Activated CD4-positive, alpha-beta T cell treated with anti-CD3 and anti-CD28 coated beads, Interleukin-2, amount 50 U/mL, for 16 hours (primary cell): ENCODE results near the gene ASB4.
A peak's percentile ranks its signal among the peaks of the same experiment; 100 is the strongest.
"Not testable (repeated sequence)": the region's sequence is repeated elsewhere in the genome, so short reads cannot be mapped to it uniquely, and the experiment has no call there.

Experiments used
- DNase-seq: peaks from one replicate; pipeline ENCODE4 v3.0.0-alpha.2; 2020

Gene ASB4

GRCh38 chr7:95479992-95480624 lies 5.6 kb upstream of the ASB4 start:
- peak; percentile 20 for DNase-seq

GRCh38 chr7:95481271-95482165 lies 4.2 kb upstream of the ASB4 start:
- DNase-seq = no peak

- DNase-seq = no peak
These were observed 3.3 kb upstream of the ASB4 start for GRCh38 chr7:95482424-95482823.

DNA sequence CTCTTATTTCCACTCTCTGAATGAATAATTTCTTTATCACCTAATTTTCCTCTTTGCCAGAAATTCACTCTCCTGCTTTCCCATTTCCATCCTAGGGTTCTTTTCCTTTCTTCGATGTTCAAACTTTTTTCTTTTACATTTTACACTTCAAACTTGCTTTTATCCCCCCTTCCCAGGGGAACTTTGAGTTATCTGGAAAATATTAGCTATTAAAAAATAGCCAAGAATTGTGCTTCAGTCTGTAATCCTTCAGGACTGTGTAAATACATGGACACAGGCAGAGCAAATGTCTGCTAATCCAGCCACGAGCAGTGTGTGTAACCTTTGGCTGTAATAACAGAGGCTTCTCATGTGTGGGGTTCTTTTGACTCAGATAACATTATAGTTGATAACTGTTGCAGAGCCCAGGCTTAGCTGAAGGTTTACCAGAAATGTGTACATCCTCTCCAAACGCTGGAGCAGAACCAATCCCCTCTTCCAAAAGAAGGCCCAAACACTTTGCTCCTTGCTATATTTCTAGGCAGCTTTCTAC lies 4.6 kb downstream of the ASB4 start:
- no peak for DNase-seq

- DNase-seq = no peak
These were observed 5.5 kb downstream of the ASB4 start for GRCh38 chr7:95491201-95491600.

GRCh38 chr7:95491634-95492314 lies 6.0 kb downstream of the ASB4 start:
- no peak for DNase-seq

- DNase-seq = no peak
These were observed 7.5 kb downstream of the ASB4 start for GRCh38 chr7:95493247-95493646.

DNA sequence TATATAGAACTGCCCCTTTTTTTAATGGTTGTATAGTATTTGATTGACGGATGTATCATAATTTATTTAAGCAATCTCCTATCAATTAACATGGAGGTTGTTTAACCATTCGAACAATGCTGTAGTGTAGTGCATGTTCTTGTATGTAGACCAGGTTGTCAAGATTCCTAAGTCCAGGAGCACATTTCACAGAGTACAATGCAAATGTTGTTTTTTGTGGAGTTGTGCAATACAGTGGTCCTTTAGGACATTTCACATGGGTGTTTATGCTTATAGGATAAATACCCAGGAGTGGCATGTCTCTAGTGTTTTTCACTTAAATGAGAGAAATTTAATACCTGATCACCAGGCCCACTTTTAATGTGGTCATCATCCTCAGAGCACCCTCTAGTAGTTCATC lies 8.1 kb downstream of the ASB4 start:
- DNase-seq = no peak

DNA sequence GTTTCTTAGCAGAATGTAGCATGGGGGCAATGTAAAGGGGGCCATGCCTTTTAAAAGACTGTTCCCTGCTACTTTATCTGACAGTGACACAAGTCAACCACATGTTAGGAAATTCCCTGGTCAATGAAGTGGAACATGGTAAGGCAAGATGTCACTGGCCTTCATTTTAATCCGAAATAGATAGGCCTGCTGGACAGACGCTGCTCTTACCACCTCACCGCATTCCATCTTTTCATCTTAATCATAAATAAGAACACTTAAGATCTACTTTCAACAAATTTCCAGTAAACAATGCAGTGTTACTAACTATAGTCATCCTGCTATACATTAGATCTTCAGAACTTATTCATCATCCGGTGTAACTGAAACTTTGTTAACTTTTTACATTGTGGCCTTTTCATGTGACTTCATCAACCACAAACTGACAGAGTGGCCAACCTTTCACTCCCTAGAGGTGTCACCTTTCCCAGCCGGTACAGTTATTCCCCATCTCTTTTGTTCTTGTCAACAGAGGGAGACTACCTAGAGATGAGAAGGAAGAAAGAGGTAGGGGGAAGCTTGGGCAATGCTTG lies 15.6 kb downstream of the ASB4 start:
- DNase-seq = peak; percentile 89

DNA sequence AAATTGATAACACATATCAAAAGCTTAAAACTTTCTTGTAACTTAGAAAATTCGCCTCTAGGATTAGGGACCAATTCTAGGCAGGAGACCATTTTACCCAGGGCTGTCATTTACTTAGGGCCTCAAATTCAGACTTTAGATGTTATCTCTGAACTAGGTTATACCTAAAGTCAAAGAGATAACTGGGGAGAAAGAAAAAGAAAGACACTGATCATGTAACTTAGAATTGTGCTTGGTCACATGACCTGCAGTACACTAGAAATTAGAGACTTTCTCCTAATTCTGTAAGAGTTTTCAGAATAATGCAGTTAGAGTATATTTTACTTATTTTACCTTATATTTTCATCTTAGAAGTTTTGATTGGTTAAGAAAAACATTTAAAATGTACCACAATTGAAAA lies 16.7 kb downstream of the ASB4 start:
- no peak for DNase-seq

- no peak for DNase-seq
These were observed 17.8 kb downstream of the ASB4 start for GRCh38 chr7:95503271-95504131.

DNA sequence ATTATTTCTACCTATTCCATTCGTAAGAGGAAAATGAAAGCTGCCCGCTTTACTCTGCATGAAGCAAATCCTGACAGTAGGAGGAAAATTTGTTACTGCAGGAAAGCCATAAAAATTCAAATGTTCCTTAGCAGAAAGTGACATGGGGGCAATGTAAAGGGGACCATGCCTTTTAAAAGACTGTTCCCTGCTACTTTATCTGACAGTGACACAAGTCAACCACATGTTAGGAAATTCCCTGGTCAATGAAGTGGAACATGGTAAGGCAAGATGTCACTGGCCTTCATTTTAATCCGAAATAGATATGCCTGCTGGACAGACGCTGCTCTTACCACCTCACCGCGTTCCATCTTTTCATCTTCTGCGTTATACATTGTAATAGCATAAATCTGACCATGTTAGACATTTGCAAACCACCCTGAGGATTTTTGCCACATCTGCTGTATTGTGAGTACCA lies 18.4 kb downstream of the ASB4 start:
- DNase-seq = not testable (repeated sequence)

GRCh38 chr7:95508780-95509179 lies 23.0 kb downstream of the ASB4 start:
- peak; percentile 53 for DNase-seq

GRCh38 chr7:95509199-95509598 lies 23.5 kb downstream of the ASB4 start:
- peak; percentile 58 for DNase-seq

GRCh38 chr7:95511716-95512260 lies 26.0 kb downstream of the ASB4 start:
- DNase-seq = peak; percentile 83

DNA sequence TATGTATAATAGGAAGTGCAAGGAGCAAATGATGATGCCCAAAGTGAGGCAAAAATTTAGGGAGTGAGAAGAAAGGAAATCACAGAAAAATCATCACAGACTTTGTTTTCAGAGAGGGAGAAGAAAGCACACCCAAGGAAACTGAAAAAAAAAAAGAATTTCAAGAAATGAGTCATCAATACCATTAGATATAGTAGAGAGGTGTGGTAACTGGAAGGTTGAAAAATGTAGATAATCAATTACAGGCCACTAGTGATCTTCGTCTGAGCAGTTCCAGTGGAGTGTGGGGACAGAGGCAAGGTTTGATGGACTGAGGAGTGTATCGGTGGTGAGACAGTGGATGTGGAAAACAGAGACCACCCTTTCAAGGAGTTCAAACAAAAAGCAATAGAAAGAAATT lies 31.7 kb downstream of the ASB4 start:
- DNase-seq = no peak

DNA sequence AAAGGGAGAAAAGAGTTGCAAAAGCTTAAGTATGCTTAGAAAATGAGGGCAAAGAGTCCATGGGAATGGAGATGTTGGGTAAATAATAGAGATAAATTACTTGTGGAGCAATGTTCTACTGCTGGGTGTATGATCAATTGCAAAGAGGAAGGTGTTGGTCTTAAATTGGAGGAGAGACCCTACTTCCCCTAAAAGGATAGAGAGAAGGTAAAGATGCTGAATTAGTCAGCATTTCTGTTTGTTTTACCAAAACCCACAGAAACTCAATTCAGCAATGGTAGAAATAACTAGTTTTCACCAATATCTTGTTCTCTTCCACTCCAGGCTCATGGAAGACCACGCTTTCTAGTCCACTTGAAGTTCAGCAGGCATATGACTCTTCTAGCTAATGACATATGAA lies 32.1 kb downstream of the ASB4 start:
- DNase-seq = no peak

- DNase-seq = no peak
These were observed 34.4 kb downstream of the ASB4 start for GRCh38 chr7:95520136-95520535.

DNA sequence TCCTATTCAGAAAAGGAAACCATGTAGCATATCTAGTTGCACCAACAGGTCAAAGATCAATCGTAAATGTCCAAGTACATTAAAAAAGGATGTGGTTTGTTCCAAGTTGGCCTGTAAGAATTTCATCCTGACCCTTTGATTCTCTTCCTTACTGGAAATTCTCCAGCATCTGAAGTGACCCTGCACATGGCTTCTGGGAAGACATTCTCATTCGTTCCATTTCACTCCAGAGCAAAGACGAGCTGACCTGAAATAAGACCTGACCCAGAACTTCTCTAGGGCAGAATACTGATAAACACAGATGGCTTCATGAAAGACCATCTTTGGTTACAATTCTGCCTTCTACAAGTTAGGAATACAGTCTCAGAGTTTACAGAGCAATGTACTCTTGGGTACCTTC lies 39.8 kb downstream of the ASB4 start:
- DNase-seq = no peak

DNA sequence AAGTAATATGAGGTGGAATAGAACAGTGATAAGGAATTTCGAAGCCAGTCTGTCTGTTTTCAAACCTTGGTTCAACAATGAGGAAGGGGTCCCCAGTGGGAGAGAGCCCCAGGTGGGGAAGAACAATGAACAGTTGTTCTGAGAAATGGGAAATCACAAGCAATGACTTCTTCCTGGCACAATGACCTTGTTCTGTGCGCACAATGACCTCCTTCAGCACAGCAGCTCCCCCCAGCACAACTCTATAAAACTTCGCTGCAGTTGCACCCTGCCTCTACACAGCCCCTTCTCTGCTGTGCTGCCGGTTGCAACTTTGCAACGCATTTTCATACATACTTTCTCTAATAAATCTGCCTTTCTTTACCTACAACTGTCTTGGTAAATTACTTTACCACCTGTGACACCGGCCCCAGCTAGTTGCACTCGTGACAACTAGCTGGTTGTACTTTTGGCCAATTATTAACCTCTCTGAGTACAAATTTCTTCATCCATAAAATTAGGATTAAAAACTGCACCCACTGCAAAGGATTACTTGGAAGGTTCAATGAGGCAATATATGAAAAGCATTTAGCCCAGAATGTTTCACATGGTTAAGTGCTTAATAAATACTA lies 40.5 kb downstream of the ASB4 start:
- no peak for DNase-seq

DNA sequence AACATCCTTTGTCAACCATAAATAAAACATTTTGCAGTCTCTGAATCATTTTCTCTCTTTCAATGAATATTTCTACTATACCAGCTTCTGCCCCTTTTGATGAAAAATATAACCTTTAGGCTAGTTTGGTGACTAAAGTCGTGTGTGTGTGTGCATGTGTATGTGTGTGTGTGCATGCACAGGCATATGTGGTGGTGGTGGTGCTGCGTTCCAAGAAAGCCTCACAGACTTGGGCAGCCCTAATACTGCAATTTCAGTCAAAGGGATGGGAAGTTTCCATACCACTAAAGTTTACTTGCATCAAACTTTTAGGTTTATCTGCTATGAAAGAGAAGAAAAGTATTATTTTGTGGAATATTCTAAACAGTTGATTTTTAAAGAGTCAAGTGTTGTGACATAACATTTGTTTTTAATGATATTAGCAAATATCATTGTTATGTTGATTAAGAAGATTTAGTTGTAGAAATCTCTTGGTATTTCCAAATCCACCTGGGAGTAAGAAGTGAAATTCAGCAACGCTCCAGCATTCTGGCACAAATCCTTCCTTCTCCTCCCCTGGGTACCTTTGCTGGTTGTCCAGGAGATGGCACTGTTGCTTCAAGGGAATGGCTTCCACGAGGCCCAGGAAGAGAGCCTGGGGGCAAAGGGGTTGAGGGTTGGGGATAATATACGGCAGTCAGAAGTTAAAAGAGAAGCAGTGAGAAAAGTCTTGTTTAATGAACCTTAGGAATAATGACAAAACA lies 41.5 kb downstream of the ASB4 start:
- DNase-seq = peak; percentile 28
